Activated T-cell treated with anti-CD3 and anti-CD28 coated beads, Interleukin-2, amount 50 U/mL, for 4 hours (primary cell): Measurements from ENCODE around the gene RERE. TPM values are rescaled to one million over a fixed set of nuclear protein-coding genes. Genes with fewer than 3 reads are reported as not detected.

ENCODE experiments used
- ATAC-seq, 2 donors: fragments of 200-7000 bp; cut with Tn5 transposase; one replicate each; pipeline ENCODE4 v1.10.0; 2021
- DNase-seq: peaks from one replicate; pipeline ENCODE4 v3.0.0-alpha.2; 2020
- H3K27me3 Mint-ChIP-seq: one replicate; pipeline ENCODE4 v1.8.0; 2021; ENCODE audit warnings: low read depth, mixed read lengths
- H3K36me3 Mint-ChIP-seq: one replicate; pipeline ENCODE4 v1.8.0; 2022; ENCODE audit warnings: mixed read lengths; ENCODE audit not compliant: insufficient read depth
- H3K4me1 Mint-ChIP-seq: one replicate; pipeline ENCODE4 v1.8.0; 2021; ENCODE audit warnings: low read depth, mixed read lengths
- H3K4me3 Mint-ChIP-seq: one replicate; pipeline ENCODE4 v1.8.0; 2021; ENCODE audit warnings: mild to moderate bottlenecking, moderate library complexity, mixed read lengths
- H3K9me3 Mint-ChIP-seq: one replicate; pipeline ENCODE4 v1.8.0; 2021; ENCODE audit warnings: mixed read lengths
- total RNA-seq, 3 donors: library from RNA; stranded (reverse); gene quantifications; one replicate each; pipeline ENCODE4 v1.2.1, GENCODE V29; 2021

Gene RERE
- total RNA-seq, 3 donors from 2014 or later = 40.5 to 53.4 (median 47.8) TPM

- Mint-ChIP-seq H3K9me3 (peaks cover 4% of the 10 kb centered on the region), H3K4me1 (peaks cover 13% of the 10 kb centered on the region), H3K4me3 (no peak overlapping the region), H3K36me3 (peaks cover 11% of the 10 kb centered on the region), H3K27me3 (no peaks in the 10 kb centered on the region)
- DNase-seq (no peak), ATAC-seq (no peak)
These were observed 378.3 kb downstream of the RERE start for GRCh38 chr1:8439015-8439702.

- H3K4me3 Mint-ChIP-seq = no peak overlapping the region
- ATAC-seq = no peak
- peaks cover 13% of the 10 kb centered on the region for H3K4me1 Mint-ChIP-seq
- no peaks in the 10 kb centered on the region for H3K27me3 Mint-ChIP-seq
- peaks cover 10% of the 10 kb centered on the region for H3K36me3 Mint-ChIP-seq
- DNase-seq = no peak
- H3K9me3 Mint-ChIP-seq = peaks cover 4% of the 10 kb centered on the region
These were observed 379.0 kb downstream of the RERE start for GRCh38 chr1:8438489-8438888.

GRCh38 chr1:8437347-8437746 lies 380.1 kb downstream of the RERE start:
- ATAC-seq (no peak), DNase-seq (no peak)
- Mint-ChIP-seq H3K9me3 (no peaks in the 10 kb centered on the region), H3K27me3 (no peaks in the 10 kb centered on the region), H3K4me3 (no peak overlapping the region), H3K4me1 (peaks cover 14% of the 10 kb centered on the region), H3K36me3 (peaks cover 5% of the 10 kb centered on the region)

GRCh38 chr1:8435569-8436071 lies 381.8 kb downstream of the RERE start:
- no peak for ATAC-seq
- H3K9me3 Mint-ChIP-seq = no peaks in the 10 kb centered on the region
- no peak overlapping the region for H3K4me3 Mint-ChIP-seq
- H3K36me3 Mint-ChIP-seq = peaks cover 5% of the 10 kb centered on the region
- DNase-seq = no peak
- H3K27me3 Mint-ChIP-seq = no peaks in the 10 kb centered on the region
- peaks cover 30% of the 10 kb centered on the region for H3K4me1 Mint-ChIP-seq

- DNase-seq (no peak), ATAC-seq (no peak)
- no peaks in the 10 kb centered on the region for H3K27me3 Mint-ChIP-seq
- H3K4me3 Mint-ChIP-seq = no peak overlapping the region
- peaks cover 4% of the 10 kb centered on the region for H3K36me3 Mint-ChIP-seq
- H3K9me3 Mint-ChIP-seq = no peaks in the 10 kb centered on the region
- H3K4me1 Mint-ChIP-seq = peaks cover 41% of the 10 kb centered on the region
These were observed 383.3 kb downstream of the RERE start for GRCh38 chr1:8434101-8434500.

- Mint-ChIP-seq H3K4me1 (peaks cover 56% of the 10 kb centered on the region), H3K36me3 (no peaks in the 10 kb centered on the region), H3K4me3 (no peak overlapping the region), H3K9me3 (no peaks in the 10 kb centered on the region), H3K27me3 (no peaks in the 10 kb centered on the region)
- no peak for DNase-seq
- ATAC-seq = no peak
These were observed 385.7 kb downstream of the RERE start for GRCh38 chr1:8431784-8432183.

- H3K4me3 Mint-ChIP-seq = no peak overlapping the region
- ATAC-seq (peak; percentile 75 to 80), DNase-seq (peak; percentile 27)
- no peaks in the 10 kb centered on the region for H3K36me3 Mint-ChIP-seq
- H3K9me3 Mint-ChIP-seq = no peaks in the 10 kb centered on the region
- peaks cover 62% of the 10 kb centered on the region for H3K4me1 Mint-ChIP-seq
- no peaks in the 10 kb centered on the region for H3K27me3 Mint-ChIP-seq
These were observed 386.4 kb downstream of the RERE start for GRCh38 chr1:8431019-8431418.

GRCh38 chr1:8430476-8430875 lies 387.0 kb downstream of the RERE start:
- DNase-seq (no peak), ATAC-seq (peak in 1 of 2 donors; percentile 33)
- H3K9me3 Mint-ChIP-seq = no peaks in the 10 kb centered on the region
- no peak overlapping the region for H3K4me3 Mint-ChIP-seq
- H3K27me3 Mint-ChIP-seq = no peaks in the 10 kb centered on the region
- no peaks in the 10 kb centered on the region for H3K36me3 Mint-ChIP-seq
- H3K4me1 Mint-ChIP-seq = peaks cover 64% of the 10 kb centered on the region

GRCh38 chr1:8429549-8430110 lies 387.8 kb downstream of the RERE start:
- Mint-ChIP-seq H3K4me1 (peaks cover 71% of the 10 kb centered on the region), H3K36me3 (no peaks in the 10 kb centered on the region), H3K9me3 (no peaks in the 10 kb centered on the region), H3K27me3 (no peaks in the 10 kb centered on the region), H3K4me3 (no peak overlapping the region)
- no peak for ATAC-seq
- DNase-seq = no peak

- H3K36me3 Mint-ChIP-seq = no peaks in the 10 kb centered on the region
- H3K27me3 Mint-ChIP-seq = no peaks in the 10 kb centered on the region
- DNase-seq (no peak), ATAC-seq (no peak)
- peaks cover 76% of the 10 kb centered on the region for H3K4me1 Mint-ChIP-seq
- no peaks in the 10 kb centered on the region for H3K9me3 Mint-ChIP-seq
- no peak overlapping the region for H3K4me3 Mint-ChIP-seq
These were observed 389.0 kb downstream of the RERE start for GRCh38 chr1:8428441-8428840.

GRCh38 chr1:8427986-8428385 lies 389.5 kb downstream of the RERE start:
- DNase-seq (no peak), ATAC-seq (no peak)
- peaks cover 76% of the 10 kb centered on the region for H3K4me1 Mint-ChIP-seq
- H3K9me3 Mint-ChIP-seq = no peaks in the 10 kb centered on the region
- H3K36me3 Mint-ChIP-seq = no peaks in the 10 kb centered on the region
- no peaks in the 10 kb centered on the region for H3K27me3 Mint-ChIP-seq
- no peak overlapping the region for H3K4me3 Mint-ChIP-seq

- H3K4me3 Mint-ChIP-seq = peak overlapping the region; percentile 55
- no peaks in the 10 kb centered on the region for H3K27me3 Mint-ChIP-seq
- H3K9me3 Mint-ChIP-seq = no peaks in the 10 kb centered on the region
- ATAC-seq (no peak), DNase-seq (no peak)
- H3K36me3 Mint-ChIP-seq = no peaks in the 10 kb centered on the region
- peaks cover 76% of the 10 kb centered on the region for H3K4me1 Mint-ChIP-seq
These were observed 389.9 kb downstream of the RERE start for GRCh38 chr1:8427493-8427892.

- H3K27me3 Mint-ChIP-seq = no peaks in the 10 kb centered on the region
- H3K9me3 Mint-ChIP-seq = no peaks in the 10 kb centered on the region
- H3K4me1 Mint-ChIP-seq = peaks cover 72% of the 10 kb centered on the region
- no peaks in the 10 kb centered on the region for H3K36me3 Mint-ChIP-seq
- no peak for ATAC-seq
- peak overlapping the region; percentile 55 for H3K4me3 Mint-ChIP-seq
- DNase-seq = no peak
These were observed 390.4 kb downstream of the RERE start for GRCh38 chr1:8426996-8427395.

- Mint-ChIP-seq H3K4me3 (no peak overlapping the region), H3K27me3 (no peaks in the 10 kb centered on the region), H3K36me3 (no peaks in the 10 kb centered on the region), H3K4me1 (peaks cover 61% of the 10 kb centered on the region), H3K9me3 (no peaks in the 10 kb centered on the region)
- ATAC-seq (no peak), DNase-seq (no peak)
These were observed 391.7 kb downstream of the RERE start for GRCh38 chr1:8425781-8426161.

- no peak for DNase-seq
- no peak overlapping the region for H3K4me3 Mint-ChIP-seq
- no peaks in the 10 kb centered on the region for H3K9me3 Mint-ChIP-seq
- peaks cover 56% of the 10 kb centered on the region for H3K4me1 Mint-ChIP-seq
- no peaks in the 10 kb centered on the region for H3K36me3 Mint-ChIP-seq
- no peaks in the 10 kb centered on the region for H3K27me3 Mint-ChIP-seq
- ATAC-seq = no peak
These were observed 392.2 kb downstream of the RERE start for GRCh38 chr1:8425150-8425780.
